Measurements from ENCODE around the gene ALOXE3.

DNA sequence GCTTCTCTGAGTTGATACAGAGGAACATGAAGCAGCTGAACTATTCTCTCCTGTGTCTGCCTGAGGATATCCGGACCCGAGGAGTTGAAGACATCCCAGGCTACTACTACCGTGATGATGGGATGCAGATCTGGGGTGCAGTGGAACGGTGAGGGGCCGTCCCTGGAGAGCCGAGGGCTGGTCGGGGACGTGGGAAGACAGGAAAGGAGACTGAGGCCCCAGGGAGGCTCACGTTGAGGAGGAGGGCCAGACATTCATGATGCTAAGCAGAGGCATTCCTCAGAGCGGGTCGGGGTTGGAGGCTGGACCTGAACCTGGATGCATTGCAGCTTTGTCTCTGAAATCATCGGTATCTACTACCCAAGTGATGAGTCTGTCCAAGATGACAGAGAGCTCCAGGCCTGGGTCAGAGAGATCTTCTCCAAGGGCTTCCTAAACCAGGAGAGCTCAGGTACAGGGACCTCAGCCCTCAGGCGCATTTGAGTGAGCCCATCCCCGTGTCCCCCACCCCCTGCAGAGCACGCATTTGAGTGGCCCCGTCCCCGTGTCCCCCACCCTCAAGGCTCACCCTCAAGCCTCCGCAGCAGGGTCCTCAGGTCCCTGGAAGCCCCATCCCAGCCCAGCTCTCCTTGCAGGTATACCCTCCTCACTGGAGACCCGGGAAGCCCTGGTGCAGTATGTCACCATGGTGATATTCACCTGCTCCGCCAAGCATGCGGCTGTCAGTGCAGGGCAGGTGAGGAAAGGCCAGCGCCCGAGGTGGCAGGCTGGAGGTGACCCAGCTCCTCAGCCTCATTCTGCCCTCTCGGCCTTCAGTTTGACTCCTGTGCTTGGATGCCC, 71.2 kb downstream of the ALOXE3 start:
- TF ChIP-seq POLR2AphosphoS5 (IDR thresholded peaks at IDR 0.05; ENCODE audit: low read depth, low read length) (no peak), SIN3A (IDR thresholded peaks at IDR 0.05; ENCODE audit: borderline replicate concordance, insufficient read depth, low read length) (no peak), TAF1 (IDR thresholded peaks at IDR 0.05; ENCODE audit: borderline replicate concordance, insufficient read depth, low read length) (no peak)
- TF ChIP-seq, protein P1, sequence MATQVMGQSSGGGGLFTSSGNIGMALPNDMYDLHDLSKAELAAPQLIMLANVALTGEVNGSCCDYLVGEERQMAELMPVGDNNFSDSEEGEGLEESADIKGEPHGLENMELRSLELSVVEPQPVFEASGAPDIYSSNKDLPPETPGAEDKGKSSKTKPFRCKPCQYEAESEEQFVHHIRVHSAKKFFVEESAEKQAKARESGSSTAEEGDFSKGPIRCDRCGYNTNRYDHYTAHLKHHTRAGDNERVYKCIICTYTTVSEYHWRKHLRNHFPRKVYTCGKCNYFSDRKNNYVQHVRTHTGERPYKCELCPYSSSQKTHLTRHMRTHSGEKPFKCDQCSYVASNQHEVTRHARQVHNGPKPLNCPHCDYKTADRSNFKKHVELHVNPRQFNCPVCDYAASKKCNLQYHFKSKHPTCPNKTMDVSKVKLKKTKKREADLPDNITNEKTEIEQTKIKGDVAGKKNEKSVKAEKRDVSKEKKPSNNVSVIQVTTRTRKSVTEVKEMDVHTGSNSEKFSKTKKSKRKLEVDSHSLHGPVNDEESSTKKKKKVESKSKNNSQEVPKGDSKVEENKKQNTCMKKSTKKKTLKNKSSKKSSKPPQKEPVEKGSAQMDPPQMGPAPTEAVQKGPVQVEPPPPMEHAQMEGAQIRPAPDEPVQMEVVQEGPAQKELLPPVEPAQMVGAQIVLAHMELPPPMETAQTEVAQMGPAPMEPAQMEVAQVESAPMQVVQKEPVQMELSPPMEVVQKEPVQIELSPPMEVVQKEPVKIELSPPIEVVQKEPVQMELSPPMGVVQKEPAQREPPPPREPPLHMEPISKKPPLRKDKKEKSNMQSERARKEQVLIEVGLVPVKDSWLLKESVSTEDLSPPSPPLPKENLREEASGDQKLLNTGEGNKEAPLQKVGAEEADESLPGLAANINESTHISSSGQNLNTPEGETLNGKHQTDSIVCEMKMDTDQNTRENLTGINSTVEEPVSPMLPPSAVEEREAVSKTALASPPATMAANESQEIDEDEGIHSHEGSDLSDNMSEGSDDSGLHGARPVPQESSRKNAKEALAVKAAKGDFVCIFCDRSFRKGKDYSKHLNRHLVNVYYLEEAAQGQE (IDR thresholded peaks at IDR 0.05; ENCODE audit: insufficient read depth in 1 of 2, low read depth in 2 of 2, low read length in 2 of 2), result no peak

All from PFSK-1 (cell line).